Epithelial cell of esophagus (primary cell): ENCODE data around the gene RNF144B.

ENCODE experiments used
- DNase-seq: peaks from one replicate; pipeline ENCODE4 v3.0.0; 2010; ENCODE audit warnings: low read depth
- H3K4me3 ChIP-seq: 2 replicates; pipeline ENCODE4 v1.5.1; 2011; ENCODE audit warnings: mild to moderate bottlenecking, low read length, control low read depth
- TF ChIP-seq, protein P1 (sequence below): IDR thresholded peaks from 2 replicates; pipeline ENCODE4 v1.5.1; 2011; ENCODE audit warnings: low read depth, mild to moderate bottlenecking, low read length, control low read depth, inconsistent platforms; ENCODE audit not compliant: insufficient read depth; ENCODE audit errors: missing control alignments

RNF144B gene

DNA sequence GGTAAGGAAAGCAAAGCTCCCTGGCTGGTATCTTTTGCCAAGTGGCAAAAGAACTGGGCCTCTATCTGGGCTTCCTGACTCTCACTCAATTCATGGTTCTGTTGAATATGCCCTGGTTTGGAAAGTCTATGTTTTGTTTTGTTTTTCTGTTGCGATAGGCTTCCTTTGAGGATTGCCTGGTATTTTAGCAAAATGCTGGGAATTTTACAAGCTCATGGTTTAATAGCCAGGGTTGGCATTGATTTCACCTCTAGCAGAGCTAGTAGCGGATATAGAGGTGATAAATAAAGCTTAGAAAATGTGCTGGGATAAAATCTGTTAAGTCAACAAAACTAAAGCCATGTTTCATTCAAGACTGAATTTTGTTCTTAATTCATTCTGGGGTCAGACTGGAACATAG is 109.9 kb downstream of the RNF144B start:
- no peak overlapping the region for H3K4me3 ChIP-seq
- TF ChIP-seq, protein P1, sequence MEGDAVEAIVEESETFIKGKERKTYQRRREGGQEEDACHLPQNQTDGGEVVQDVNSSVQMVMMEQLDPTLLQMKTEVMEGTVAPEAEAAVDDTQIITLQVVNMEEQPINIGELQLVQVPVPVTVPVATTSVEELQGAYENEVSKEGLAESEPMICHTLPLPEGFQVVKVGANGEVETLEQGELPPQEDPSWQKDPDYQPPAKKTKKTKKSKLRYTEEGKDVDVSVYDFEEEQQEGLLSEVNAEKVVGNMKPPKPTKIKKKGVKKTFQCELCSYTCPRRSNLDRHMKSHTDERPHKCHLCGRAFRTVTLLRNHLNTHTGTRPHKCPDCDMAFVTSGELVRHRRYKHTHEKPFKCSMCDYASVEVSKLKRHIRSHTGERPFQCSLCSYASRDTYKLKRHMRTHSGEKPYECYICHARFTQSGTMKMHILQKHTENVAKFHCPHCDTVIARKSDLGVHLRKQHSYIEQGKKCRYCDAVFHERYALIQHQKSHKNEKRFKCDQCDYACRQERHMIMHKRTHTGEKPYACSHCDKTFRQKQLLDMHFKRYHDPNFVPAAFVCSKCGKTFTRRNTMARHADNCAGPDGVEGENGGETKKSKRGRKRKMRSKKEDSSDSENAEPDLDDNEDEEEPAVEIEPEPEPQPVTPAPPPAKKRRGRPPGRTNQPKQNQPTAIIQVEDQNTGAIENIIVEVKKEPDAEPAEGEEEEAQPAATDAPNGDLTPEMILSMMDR, result no peak
- DNase-seq, result no peak

DNA sequence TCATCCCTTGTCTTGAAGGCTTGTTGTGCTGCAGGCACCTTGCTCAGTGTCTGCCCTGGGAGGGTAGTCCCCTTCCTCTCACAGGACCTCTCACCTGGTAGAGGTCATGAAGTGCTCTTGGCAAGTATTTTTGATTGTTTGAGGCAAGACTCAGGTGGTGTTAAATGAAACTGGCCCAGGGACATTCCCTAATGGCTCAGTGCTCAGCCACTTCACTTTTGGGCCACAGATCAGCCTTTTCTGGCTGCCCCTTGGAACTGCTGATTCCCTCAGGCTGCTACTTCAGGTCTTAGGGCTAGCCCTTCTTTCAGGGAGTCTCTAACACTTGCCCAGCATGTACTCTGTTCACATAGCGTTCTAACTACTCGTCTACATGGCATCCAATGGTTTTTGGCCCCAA is 111.3 kb downstream of the RNF144B start:
- DNase-seq, result no peak
- TF ChIP-seq, protein P1, result no peak
- H3K4me3 ChIP-seq, result no peak overlapping the region

DNA sequence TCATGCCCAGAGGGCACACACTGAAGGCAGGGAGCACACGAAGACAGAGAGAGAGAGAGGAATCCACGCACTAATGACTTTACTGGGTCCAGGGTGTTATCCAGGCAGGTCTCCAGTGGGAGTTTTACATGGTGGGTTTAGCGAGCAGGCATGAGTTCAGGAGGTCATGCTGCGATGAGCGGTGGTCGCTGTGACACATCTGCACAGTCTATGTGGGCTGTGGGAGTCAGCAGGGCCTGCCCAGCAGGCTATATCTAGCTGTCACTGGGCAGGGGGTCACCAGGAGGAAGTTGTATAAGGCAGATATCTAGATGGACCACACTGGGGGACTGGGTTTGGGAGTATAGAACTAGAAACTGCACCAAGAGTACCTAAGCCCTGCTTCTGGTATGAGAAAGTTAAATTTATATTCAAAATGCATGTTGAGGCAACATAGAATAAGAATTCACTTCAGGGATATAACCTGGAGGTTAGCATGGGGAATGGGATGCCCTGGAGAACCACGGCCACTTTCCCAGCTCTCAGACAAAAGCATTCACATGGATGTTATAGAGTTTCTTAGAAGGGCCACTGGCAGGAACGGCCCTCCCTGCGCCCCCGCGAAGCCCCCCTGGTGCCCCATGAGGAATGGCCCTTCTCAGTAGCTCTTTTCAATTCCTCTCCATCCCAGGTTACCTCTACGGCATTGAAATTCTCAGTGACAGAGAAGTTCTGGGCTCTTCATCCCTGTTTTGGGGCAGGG is 113.9 kb downstream of the RNF144B start:
- no peak overlapping the region for H3K4me3 ChIP-seq

DNA sequence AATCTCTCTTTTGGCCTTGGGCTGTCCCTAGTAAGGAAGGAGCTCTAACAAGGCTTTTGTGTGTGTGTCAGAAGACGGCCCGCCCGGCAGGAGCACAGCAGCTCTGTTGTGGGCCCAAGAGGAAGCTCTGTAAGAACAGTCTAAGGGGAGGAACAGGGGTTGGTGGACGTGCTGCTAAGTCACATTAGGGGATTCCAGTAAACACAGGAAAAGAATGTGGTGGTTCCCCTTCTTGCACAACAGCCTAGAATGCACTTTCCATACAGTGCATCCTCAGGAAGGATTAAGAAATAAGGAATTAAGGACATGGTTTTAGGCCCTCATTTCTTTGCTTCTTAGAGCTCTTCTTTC is 114.5 kb downstream of the RNF144B start:
- no peak overlapping the region for H3K4me3 ChIP-seq
- DNase-seq, result peak; percentile 84
- TF ChIP-seq, protein P1, result no peak

More for the DNA sequence above, 113.9 kb downstream of the RNF144B start:
- TF ChIP-seq, protein P1, result no peak
- DNase-seq, result no peak

DNA sequence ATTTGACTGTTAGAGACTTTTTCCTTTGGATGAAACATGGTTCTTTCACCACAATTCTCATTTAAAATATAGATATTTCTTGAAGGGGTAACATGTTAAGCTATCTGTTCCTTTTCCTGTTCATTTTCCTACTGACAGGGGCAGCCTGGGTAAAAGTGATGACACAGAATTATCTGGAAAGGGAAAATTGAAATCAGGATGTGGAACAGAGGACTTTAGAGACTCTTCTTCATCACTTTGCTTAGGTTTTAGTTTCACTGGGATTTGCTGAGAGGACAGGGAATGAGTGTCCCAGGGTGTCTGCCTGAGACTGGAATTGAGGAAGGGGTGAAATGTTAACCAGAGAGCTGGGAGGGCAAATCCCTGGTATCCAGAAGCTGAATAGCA is 116.0 kb downstream of the RNF144B start:
- no peak for DNase-seq
- TF ChIP-seq, protein P1, result no peak
- H3K4me3 ChIP-seq, result no peak overlapping the region

DNA sequence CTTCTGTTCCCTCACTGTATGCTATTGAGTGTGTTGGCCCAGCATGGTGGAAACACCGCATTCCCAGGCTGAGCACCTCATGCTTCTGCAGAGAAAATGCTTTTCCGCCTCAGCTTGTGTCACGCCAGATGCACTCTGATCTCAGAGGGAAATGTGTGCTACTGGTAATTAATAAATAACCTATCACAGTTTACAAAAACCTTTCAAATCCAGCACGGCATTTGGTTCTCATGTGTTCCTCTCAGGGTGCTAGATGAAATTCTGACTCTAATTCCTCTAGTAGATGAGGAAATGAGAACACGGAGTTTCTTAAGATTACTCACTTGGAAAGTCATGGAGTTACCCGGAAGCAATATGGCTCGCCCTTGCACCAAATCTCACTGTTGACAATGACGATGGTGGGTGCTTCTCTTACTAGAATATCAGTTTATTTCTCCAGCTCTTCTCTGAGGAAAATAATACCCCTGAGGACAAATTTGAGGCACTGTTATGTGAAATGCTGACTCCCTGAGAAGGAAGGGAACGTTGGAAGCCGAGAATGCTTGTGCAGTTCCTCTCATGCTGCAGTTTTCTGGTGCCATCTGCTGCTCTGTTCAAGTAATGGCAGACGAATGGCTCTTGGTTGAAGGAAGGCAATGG is 116.6 kb downstream of the RNF144B start:
- H3K4me3 ChIP-seq, result peak overlapping the region; percentile 26
- peak; percentile 81 for DNase-seq
- TF ChIP-seq, protein P1, result peak; percentile 100

DNA sequence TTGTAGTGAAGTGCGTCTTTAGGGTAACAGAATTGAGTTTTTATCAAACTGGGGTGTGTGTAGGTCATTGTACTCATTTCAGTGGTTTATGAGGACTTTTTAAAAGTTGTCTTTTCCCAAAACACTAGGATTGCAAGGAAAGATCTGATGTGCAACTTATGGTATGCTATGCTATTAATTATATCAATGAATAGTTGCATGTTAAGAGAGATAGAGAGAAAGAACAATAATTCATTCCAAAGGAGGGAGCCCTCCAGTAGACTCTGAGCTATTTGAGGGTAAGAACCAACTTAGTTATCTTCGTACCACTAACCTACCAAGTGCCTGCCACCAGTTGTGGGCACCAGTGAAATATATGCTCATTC is 117.1 kb downstream of the RNF144B start:
- no peak overlapping the region for H3K4me3 ChIP-seq
- TF ChIP-seq, protein P1, result no peak
- no peak for DNase-seq
